AG09309 (cell line): ENCODE data around the gene TCF25.
"Not testable (repeated sequence)": the region's sequence is repeated elsewhere in the genome, so short reads cannot be mapped to it uniquely, and the experiment has no call there.

Experiments used
- DNase-seq: peaks from one replicate; pipeline ENCODE4 v3.0.0-alpha.2; 2010; ENCODE audit warnings: low read depth
- H3K4me3 ChIP-seq: 2 replicates; pipeline ENCODE4 v1.5.1; 2011; ENCODE audit warnings: mild to moderate bottlenecking, low read depth, low read length, moderate library complexity; ENCODE audit not compliant: control insufficient read depth
- CTCF ChIP-seq: IDR thresholded peaks from 2 replicates; pipeline ENCODE4 v1.5.1; 2011; ENCODE audit warnings: mild to moderate bottlenecking, low read depth, low read length, inconsistent platforms; ENCODE audit not compliant: insufficient read depth, control insufficient read depth; ENCODE audit errors: missing control alignments

Gene TCF25

GRCh38 chr16:89912143-89912542 lies 38.8 kb downstream of the TCF25 start:
- H3K4me3 ChIP-seq, result no peak overlapping the region
- no peak for TF ChIP-seq CTCF
- no peak for DNase-seq

- H3K4me3 ChIP-seq, result no peak overlapping the region
- TF ChIP-seq CTCF, result no peak
- DNase-seq, result no peak
These were observed 39.2 kb downstream of the TCF25 start for GRCh38 chr16:89912627-89913026.

GRCh38 chr16:89913408-89914387 lies 40.3 kb downstream of the TCF25 start:
- no peak overlapping the region for H3K4me3 ChIP-seq
- DNase-seq, result no peak
- no peak for TF ChIP-seq CTCF

- DNase-seq, H3K4me3 ChIP-seq: not testable (repeated sequence)
These were observed 41.4 kb downstream of the TCF25 start for GRCh38 chr16:89914642-89915285.

GRCh38 chr16:89915303-89916232 lies 42.2 kb downstream of the TCF25 start:
- H3K4me3 ChIP-seq, result no peak overlapping the region
- TF ChIP-seq CTCF, result no peak
- no peak for DNase-seq

- peak overlapping the region; percentile 46 for H3K4me3 ChIP-seq
- DNase-seq, result no peak
- no peak for TF ChIP-seq CTCF
These were observed 44.5 kb downstream of the TCF25 start for GRCh38 chr16:89917773-89918452.
